Activated T-cell treated with anti-CD3 and anti-CD28 coated beads for 1 hour (primary cell): ENCODE measurements around the gene MVK.

Source experiments
- DNase-seq: peaks from one replicate; pipeline ENCODE4 v3.0.0-alpha.2; 2020; ENCODE audit warnings: low read depth

Gene MVK

GRCh38 chr12:109545826-109546225 is 27.8 kb upstream of the MVK start:
- no peak for DNase-seq

GRCh38 chr12:109547286-109547685 is 26.3 kb upstream of the MVK start:
- no peak for DNase-seq

GRCh38 chr12:109548258-109548657 is 25.3 kb upstream of the MVK start:
- DNase-seq: no peak

GRCh38 chr12:109549613-109550270 is 23.9 kb upstream of the MVK start:
- no peak for DNase-seq

- DNase-seq: no peak
Observed at GRCh38 chr12:109550281-109550680, 23.3 kb upstream of the MVK start.

GRCh38 chr12:109551108-109551507 is 22.5 kb upstream of the MVK start:
- DNase-seq: no peak

GRCh38 chr12:109552971-109553370 is 20.6 kb upstream of the MVK start:
- DNase-seq: no peak

- DNase-seq: no peak
Observed at GRCh38 chr12:109553483-109553882, 20.1 kb upstream of the MVK start.

GRCh38 chr12:109553906-109554500 is 19.6 kb upstream of the MVK start:
- DNase-seq: no peak

GRCh38 chr12:109554761-109555160 is 18.8 kb upstream of the MVK start:
- DNase-seq: no peak

- DNase-seq: no peak
Observed at GRCh38 chr12:109555431-109556315, 17.9 kb upstream of the MVK start.

- no peak for DNase-seq
Observed at GRCh38 chr12:109557200-109557599, 16.4 kb upstream of the MVK start.

GRCh38 chr12:109557805-109558204 is 15.8 kb upstream of the MVK start:
- no peak for DNase-seq

- no peak for DNase-seq
Observed at GRCh38 chr12:109558374-109559199, 15.0 kb upstream of the MVK start.

- no peak for DNase-seq
Observed at GRCh38 chr12:109559200-109559505, 14.4 kb upstream of the MVK start.

- no peak for DNase-seq
Observed at GRCh38 chr12:109559601-109560000, 14.0 kb upstream of the MVK start.

- no peak for DNase-seq
Observed at GRCh38 chr12:109560867-109561710, 12.5 kb upstream of the MVK start.

GRCh38 chr12:109561711-109562030 is 11.9 kb upstream of the MVK start:
- no peak for DNase-seq

GRCh38 chr12:109562871-109563270 is 10.7 kb upstream of the MVK start:
- DNase-seq: no peak

GRCh38 chr12:109563291-109564284 is 10.0 kb upstream of the MVK start:
- no peak for DNase-seq
